Fibroblast of skin of scalp (primary cell): Measurements from ENCODE around the gene ZNF469. TPM values are rescaled to one million over a fixed set of nuclear protein-coding genes. Genes with fewer than 3 reads are reported as not detected.
A peak's percentile ranks its signal among the peaks of the same experiment; 100 is the strongest.

ENCODE experiments used
- DNase-seq: peaks from one replicate; pipeline ENCODE4 v3.0.0-alpha.2; 2013
- polyA plus RNA-seq, 2 experiments: library from polyadenylated mRNA; unstranded; fragments of 120-200 nt; gene quantifications; one replicate each; pipeline ENCODE4 v1.2.1, GENCODE V29; 2013; ENCODE audit not compliant: insufficient read length in 2 of 2

ZNF469 gene
- 24.6 TPM for polyA plus RNA-seq (2013, experiment 1 of 2; ENCODE audit: insufficient read length)
- 23.6 TPM for polyA plus RNA-seq (2013, experiment 2 of 2; ENCODE audit: insufficient read length)

GRCh38 chr16:88382491-88383400 is at the start of gene ZNF469:
Gene ZNF469, plus strand, starts transcription at chr16:88382959. Its CDS starts 44,512 bp downstream, at chr16:88427471.
- peak; percentile 47 for DNase-seq

- DNase-seq, result no peak
These were observed 48.6 kb upstream of the ZNF469 start for GRCh38 chr16:88333848-88334777.

- no peak for DNase-seq
These were observed 47.7 kb upstream of the ZNF469 start for GRCh38 chr16:88334778-88335720.

GRCh38 chr16:88337021-88337420 is 45.7 kb upstream of the ZNF469 start:
- DNase-seq, result peak; percentile 50

GRCh38 chr16:88337538-88337937 is 45.2 kb upstream of the ZNF469 start:
- no peak for DNase-seq

DNA sequence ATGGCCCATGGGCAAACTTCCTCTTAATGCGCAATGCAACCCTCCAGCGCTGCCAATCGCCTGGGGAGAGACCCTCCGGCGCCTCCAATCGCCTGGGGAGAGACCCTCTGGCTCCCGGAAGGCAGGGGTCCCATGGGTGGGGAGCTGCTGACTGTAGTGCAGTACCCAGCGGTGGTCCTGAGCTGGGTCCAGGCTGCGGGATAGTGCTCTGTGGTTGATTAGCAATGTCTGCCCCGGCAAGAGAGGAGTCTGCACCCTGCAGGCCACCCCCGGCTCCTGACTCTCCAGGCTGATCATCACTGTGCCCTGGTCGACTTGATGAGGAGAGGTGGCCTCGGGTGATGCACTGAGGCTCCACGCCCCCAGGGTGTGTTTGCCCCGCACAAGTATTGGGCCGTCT is 44.6 kb upstream of the ZNF469 start:
- DNase-seq, result no peak

DNA sequence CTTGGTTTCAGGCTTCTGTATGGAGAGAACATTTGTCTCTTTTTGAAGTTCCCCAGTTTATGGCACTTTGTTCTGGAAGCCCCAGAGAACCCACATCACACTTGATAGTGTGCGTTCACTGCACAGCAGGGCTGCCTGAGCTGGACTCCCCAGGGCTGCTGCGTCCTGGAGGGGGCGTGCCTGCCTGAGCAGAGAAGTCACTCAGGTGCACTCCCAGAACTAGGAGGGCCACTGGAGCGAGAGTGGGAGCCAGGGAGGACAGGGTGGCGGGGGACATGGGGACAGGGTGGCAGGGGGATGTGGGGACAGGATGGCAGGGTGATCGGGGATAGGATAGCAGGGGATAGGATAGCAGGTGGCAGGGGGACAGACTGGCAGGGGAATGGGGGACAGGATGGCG is 43.9 kb upstream of the ZNF469 start:
- no peak for DNase-seq

- no peak for DNase-seq
These were observed 42.6 kb upstream of the ZNF469 start for GRCh38 chr16:88339930-88340754.

GRCh38 chr16:88340755-88341150 is 42.0 kb upstream of the ZNF469 start:
- no peak for DNase-seq

DNA sequence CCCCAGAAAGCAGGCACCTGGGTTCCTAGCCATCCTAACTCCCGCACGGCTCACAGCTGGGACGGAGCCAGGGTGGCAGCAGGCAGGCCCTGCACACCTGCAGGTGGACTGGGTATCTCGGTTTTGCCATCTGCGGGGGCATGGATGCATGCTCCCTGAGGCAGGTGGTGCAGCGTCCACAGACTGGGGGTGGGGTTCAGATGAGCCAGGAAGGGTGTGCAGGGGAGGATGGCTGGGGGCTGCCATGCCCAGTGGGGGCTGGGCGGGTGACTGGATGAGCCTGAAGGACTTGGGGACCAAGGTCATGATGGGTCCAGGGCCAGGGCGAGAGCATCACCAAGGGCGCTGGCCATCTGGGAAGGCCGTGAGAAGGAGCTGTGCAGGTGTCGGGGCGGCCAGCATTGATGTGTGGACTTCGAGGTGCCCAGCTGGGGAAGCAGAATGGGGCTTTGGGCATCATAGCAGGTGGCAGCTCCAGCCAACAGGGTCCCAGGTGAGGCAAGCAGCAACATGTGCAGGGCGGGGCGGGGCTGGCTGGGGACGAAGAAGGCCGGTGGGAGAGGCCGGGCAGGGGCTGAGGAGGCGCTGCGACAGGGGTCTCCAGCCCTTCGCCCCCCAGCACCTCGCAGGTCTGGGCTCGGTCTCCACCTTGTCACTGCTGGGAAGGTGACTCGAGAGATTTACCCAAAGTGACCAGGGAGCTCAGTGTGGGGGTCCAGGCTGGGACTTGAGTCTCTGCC is 41.0 kb upstream of the ZNF469 start:
- DNase-seq, result no peak

DNA sequence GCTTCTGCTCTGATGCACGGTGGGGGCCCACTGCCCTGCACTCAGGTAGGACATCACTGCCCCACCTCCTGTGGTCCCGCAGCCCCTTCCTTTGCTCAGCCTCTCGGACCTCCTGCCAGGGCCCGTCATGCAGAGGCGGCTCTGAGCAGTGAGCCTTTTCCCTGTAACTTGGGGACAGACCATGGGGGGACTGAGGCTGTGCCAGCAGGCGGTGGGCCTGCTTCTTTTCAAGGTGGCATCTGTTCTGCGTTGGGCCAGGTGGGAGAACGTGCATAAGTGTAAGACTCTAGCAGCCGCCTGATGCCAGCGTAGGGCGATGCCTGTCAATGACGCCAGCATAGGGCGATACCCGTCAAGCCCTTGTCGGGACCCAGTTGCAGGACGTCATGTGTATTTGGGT is 40.3 kb upstream of the ZNF469 start:
- no peak for DNase-seq

GRCh38 chr16:88343271-88343791 is 39.4 kb upstream of the ZNF469 start:
- no peak for DNase-seq

DNA sequence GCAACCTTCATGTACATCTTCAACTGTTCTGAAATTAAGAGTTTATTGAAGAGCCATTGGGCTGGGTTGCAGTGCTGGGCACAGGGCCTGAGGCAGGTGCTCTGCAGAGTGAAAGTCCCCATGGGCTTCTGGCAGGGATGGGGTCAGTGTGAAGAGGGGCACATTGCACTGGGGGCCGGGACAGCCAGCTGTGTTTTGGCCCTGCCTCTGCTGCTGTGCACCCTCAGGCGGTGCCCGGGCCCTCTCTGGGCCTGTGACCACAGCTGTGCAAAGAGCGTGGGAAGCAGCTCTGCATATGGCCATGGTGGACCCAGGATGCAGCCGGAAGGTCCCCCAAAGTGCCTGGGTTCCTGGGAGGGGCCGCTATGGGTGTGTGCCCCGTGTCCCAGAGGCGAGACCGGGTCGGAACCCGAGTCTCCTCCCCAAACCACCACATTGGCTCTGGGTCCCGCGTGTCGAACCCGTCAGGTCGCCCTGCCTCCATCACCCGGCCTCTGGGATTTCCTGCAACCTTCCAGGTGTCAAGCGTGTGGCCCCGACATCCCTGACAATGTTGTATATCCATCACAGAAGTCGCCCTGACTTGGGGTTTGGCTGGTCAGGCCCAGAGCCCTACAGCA is 38.2 kb upstream of the ZNF469 start:
- no peak for DNase-seq

- DNase-seq, result no peak
These were observed 37.6 kb upstream of the ZNF469 start for GRCh38 chr16:88345031-88345720.

DNA sequence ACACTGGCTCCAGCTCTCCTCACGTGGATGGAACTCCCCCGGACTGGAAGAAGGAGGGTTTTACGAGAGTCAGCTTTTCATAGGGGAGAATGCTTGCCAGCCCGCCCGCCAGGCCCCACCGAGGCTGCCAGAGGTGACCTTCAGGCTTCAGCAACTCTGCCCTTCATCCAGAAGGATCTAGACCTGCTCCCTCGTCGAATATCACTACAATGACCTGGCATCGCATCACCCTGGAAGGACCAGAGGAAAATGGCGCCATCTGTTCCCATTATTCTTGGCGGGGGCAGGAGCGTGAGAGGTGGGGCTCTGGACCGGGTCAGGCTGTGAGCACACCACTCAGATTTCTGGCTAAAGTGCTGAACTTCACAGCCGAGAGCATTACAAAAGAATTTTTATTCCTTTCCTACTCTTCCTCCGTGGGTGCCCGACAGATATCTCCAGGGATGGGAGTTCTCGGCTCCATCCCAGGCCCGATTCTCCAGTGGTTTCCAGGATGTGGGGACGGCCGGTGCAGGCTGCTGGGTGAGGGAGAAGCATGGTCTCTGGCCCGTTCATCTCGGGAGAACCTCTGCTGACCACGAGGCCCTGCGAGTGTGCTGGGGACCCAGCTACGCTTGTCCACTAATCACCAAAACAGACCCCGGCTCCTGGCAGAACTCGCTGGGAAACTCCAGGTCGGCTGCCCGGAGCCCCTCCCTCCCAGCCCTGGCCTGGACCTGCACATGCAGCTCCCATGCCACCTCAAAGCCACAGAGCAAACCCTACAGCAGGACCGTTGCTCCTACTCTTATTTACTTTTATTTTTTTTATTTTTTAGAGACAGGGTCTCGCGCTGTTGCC is 36.8 kb upstream of the ZNF469 start:
- no peak for DNase-seq

DNA sequence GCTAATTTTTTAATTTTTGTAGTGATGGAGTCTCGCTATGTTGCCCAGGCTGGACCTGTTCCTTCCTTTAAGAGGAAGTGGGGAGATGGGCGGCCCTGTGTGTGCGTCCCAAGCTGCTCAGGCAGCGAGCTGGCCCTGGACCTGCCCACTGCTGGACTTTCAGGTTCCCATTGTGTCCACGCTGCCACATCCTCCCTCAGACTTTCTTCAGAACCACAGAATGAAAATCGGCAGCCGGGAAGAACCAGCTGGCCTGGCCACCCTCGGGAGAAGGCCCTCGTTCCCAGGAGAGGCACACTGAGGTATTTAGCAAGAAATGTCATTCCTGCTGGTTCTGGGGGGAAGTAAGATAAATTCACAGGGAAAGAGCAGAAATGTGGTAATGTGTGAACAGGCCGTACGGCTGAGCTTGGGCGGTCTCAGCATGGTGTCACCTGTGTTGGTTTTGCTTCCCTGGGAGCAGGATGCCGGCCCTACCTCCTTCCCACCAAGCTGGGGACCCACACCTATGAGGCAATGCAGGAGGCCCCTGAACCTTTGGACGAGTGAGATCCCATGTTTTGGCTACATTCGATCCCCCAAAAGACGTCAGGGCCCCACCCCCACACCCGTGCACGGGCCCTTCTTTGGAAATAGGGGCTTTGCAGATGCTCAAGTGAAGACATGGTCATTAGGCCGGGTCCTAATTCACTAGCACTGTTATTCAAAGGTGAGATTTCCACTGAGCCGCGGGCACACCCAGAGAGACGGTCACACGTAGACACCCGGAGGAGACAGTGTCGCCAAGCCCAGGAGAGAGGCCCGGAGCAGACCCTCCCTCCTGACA is 35.9 kb upstream of the ZNF469 start:
- DNase-seq, result no peak
